ENCODE results near the gene EXOSC6. TPM values are rescaled to one million over a fixed set of nuclear protein-coding genes. Genes with fewer than 3 reads are reported as not detected.
"Not testable (repeated sequence)": the region's sequence is repeated elsewhere in the genome, so short reads cannot be mapped to it uniquely, and the experiment has no call there.

The EXOSC6 gene
- total and polyA plus RNA-seq, 9 donors: 12.4 to 30.2 (median 21.6) TPM

DNA sequence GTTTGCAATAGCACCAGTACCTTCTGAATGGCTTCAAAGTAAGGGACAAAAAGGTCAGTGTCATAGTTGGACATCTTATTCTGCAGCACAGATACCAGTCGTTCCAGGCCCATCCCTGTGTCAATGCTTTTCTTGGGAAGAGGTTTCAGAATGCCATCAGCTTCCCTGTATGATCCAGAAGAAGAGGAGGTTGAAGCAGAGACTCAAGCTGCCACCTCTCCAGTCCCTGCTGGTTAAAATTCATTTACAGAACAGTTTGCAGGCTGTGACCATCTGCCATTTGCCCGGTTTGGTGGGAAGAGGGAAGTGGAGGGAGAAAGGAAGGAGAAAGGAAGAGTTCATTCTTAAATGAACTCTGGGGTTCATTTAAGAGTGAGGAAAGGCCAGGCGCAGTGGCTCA lies 18.4 kb upstream of the EXOSC6 start:
- H3K36me3 ChIP-seq: no peaks in the 10 kb centered on the region
- WGBS, 3 donors: 88 to 92% (median 91%) methylated on average over 3 of the region's 3 CpGs

DNA sequence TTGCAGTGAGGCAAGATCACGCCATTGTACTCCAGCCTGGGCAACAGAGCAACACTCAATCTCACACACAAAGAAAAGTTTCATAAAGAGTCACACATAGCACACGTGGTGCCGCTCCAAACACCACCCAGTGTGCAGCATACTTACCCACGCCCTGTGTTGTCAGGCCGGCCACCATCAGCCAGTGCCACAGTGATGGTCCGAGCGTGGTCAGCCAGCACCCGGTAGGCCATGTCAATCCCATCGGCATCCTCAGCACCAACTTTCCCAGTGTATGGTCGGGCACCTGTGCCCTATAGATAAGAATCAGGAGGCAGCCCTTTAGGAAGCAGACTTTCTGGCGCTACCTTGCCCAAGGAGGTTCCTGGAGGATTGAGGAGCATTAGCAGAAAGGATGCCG lies 17.7 kb upstream of the EXOSC6 start:
- Histone ChIP-seq H3K4me1 (ENCODE audit: insufficient read depth) (no peaks in the 10 kb centered on the region), H3K4me3 (no peak overlapping the region), H3K9me3 (no peaks in the 10 kb centered on the region), H3K27me3 (no peaks in the 10 kb centered on the region), H3K36me3 (no peaks in the 10 kb centered on the region), H3K27ac (no peak overlapping the region)
- WGBS, 3 donors: 85 to 95% (median 87%) methylated on average over 12 of the region's 12 CpGs
- TF ChIP-seq, protein P1, sequence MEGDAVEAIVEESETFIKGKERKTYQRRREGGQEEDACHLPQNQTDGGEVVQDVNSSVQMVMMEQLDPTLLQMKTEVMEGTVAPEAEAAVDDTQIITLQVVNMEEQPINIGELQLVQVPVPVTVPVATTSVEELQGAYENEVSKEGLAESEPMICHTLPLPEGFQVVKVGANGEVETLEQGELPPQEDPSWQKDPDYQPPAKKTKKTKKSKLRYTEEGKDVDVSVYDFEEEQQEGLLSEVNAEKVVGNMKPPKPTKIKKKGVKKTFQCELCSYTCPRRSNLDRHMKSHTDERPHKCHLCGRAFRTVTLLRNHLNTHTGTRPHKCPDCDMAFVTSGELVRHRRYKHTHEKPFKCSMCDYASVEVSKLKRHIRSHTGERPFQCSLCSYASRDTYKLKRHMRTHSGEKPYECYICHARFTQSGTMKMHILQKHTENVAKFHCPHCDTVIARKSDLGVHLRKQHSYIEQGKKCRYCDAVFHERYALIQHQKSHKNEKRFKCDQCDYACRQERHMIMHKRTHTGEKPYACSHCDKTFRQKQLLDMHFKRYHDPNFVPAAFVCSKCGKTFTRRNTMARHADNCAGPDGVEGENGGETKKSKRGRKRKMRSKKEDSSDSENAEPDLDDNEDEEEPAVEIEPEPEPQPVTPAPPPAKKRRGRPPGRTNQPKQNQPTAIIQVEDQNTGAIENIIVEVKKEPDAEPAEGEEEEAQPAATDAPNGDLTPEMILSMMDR (IDR thresholded peaks at IDR 0.05): no peak
- no peak for TF ChIP-seq EP300 (IDR thresholded peaks at IDR 0.05)
- no peak for TF ChIP-seq POLR2A (IDR thresholded peaks at IDR 0.05)
- intact Hi-C loops (cut with DNase I): no loop called here
- no peak for DNase-seq

More for the DNA sequence above, 18.4 kb upstream of the EXOSC6 start:
- Histone ChIP-seq H3K4me3 (no peak overlapping the region), H3K4me1 (ENCODE audit: insufficient read depth) (no peaks in the 10 kb centered on the region), H3K27me3 (no peaks in the 10 kb centered on the region), H3K27ac (no peak overlapping the region), H3K9me3 (no peaks in the 10 kb centered on the region)
- no peak for TF ChIP-seq EP300 (IDR thresholded peaks at IDR 0.05)
- no peak for TF ChIP-seq POLR2A (IDR thresholded peaks at IDR 0.05)
- TF ChIP-seq, protein P1 (IDR thresholded peaks at IDR 0.05): no peak
- DNase-seq: no peak
- intact Hi-C loops (cut with DNase I): no loop called here

DNA sequence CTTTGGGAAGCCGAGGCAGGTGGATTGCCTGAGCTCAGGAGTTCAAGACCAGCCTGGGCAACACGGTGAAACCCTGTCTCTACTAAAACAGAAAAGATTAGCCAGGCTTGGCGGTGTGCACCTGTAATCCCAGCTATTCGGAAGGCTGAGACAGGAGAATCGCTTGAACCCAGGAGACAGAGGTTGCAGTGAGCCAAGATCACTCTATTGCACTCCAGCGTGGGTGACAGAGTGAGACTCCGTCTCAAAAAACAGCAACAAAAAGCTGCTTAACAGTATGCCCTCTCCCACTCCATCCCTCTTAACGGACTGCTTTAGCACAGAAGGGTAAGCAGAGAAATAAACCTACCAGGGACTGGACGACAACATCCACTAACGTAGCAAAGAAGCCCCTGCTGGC lies 16.2 kb upstream of the EXOSC6 start:
- H3K9me3 ChIP-seq; H3K4me3 ChIP-seq; H3K4me1 ChIP-seq (ENCODE audit: insufficient read depth); H3K36me3 ChIP-seq; intact Hi-C loops (cut with DNase I); DNase-seq; H3K27ac ChIP-seq; H3K27me3 ChIP-seq: not testable (repeated sequence)
- 90 to 91% (median 91%) methylated on average over 10 of the region's 10 CpGs for WGBS, 3 donors

DNA sequence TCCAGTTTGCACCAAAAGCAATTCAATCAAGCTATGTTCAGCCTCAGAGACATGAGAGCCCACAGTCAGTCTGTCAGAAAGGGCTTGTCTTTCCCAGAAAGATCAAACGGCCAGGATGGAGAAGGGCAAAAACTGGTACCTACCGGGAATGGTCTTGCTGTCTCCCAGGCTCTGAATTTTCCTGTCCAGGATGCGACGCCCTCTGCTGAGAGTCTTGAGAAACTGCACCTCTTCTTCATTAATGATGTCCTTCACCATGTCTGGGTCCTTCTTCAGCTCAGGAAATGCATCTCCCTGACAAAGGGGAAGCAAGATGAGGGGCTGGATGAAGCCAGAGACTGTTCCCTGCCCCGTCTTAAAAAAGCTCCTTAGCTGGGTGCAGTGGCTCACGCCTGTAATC lies 15.8 kb upstream of the EXOSC6 start:
- Histone ChIP-seq H3K9me3 (no peaks in the 10 kb centered on the region), H3K4me1 (ENCODE audit: insufficient read depth) (no peaks in the 10 kb centered on the region), H3K27ac (no peak overlapping the region), H3K27me3 (no peaks in the 10 kb centered on the region), H3K36me3 (no peaks in the 10 kb centered on the region), H3K4me3 (no peak overlapping the region)
- TF ChIP-seq, protein P1 (IDR thresholded peaks at IDR 0.05): peak in 1 of 3 donors; percentile 27
- TF ChIP-seq EP300 (IDR thresholded peaks at IDR 0.05) (no peak), POLR2A (IDR thresholded peaks at IDR 0.05) (no peak)
- WGBS, 3 donors: 47 to 52% (median 52%) methylated on average over 6 of the region's 6 CpGs
- peak in 1 of 5 donors; percentile 36 for DNase-seq
- intact Hi-C loops (cut with DNase I): no loop called here

DNA sequence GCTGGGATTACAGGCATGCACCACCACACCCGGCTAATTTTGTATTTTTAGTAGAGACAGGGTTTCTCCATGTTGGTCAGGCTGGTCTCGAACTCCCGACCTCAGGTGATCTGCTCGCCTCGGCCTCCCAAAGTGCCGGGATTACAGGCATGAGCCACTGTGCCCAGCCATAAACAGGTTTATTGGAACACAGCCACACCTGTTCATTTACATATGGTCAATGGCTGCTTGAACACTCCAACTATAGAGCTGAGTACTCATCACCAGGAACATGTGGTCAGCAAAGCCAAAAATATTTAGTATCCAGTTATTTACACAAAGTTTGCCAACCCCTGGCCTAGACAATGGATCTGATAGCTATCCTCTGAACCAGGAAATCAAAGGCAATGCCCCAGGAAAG lies 8.2 kb upstream of the EXOSC6 start:
- intact Hi-C loops (cut with DNase I); H3K36me3 ChIP-seq; H3K4me3 ChIP-seq; H3K27me3 ChIP-seq; H3K27ac ChIP-seq; DNase-seq; H3K9me3 ChIP-seq; H3K4me1 ChIP-seq (ENCODE audit: insufficient read depth): not testable (repeated sequence)
- 93 to 97% (median 93%) methylated on average over 5 to 6 of the region's 6 CpGs for WGBS, 3 donors

DNA sequence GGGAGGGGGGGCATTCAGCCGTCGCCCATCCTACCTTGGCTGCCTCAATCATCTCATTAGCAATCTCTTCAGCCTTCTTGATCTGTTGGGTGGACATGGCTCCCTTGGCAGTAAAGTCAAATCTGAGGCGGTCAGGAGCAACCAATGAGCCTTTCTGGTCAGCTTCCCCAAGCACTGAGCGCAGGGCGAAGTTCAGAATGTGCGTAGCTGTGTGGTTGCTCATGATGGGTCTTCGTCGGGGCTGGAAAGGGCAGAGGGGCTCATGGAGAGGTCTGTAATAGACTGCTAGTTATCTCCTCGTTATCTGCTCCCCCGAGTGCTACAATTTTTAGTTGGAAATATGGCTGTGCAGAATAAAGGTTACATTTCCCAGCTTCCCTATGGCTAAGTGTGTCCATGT lies 7.2 kb upstream of the EXOSC6 start:
- H3K36me3 ChIP-seq: no peaks in the 10 kb centered on the region
- intact Hi-C loops (cut with DNase I): no loop called here

More for the DNA sequence above, 7.2 kb upstream of the EXOSC6 start:
- H3K4me3 ChIP-seq: no peak overlapping the region
- no peaks in the 10 kb centered on the region for H3K27me3 ChIP-seq
- H3K4me1 ChIP-seq (ENCODE audit: insufficient read depth): no peaks in the 10 kb centered on the region
- no peak for TF ChIP-seq POLR2A (IDR thresholded peaks at IDR 0.05)
- TF ChIP-seq, protein P1 (IDR thresholded peaks at IDR 0.05): no peak
- TF ChIP-seq EP300 (IDR thresholded peaks at IDR 0.05): no peak
- H3K9me3 ChIP-seq: no peaks in the 10 kb centered on the region
- no peak for DNase-seq
- H3K27ac ChIP-seq: no peak overlapping the region
- WGBS, 3 donors: 92 to 95% (median 93%) methylated on average over 10 of the region's 10 CpGs
